Keratinocyte (primary cell): Measurements from ENCODE around the gene COL21A1. TPM values are rescaled to one million over a fixed set of nuclear protein-coding genes. Genes with fewer than 3 reads are reported as not detected.

Experiments
- DNase-seq: peaks from one replicate; pipeline ENCODE4 v3.0.0-alpha.2; 2011; ENCODE audit warnings: low read depth, missing footprints, low spot score
- FAIRE-seq: peaks from 2 replicates; lab custom pipeline; 2011; peaks lifted over from hg19 to GRCh38; lab: Jason Lieb, UNC
- H2AFZ ChIP-seq: 2 replicates; pipeline ENCODE4 v1.6.0; 2012; ENCODE audit warnings: low read length, control low read depth, inconsistent platforms; ENCODE audit not compliant: control insufficient read depth
- H3K27ac ChIP-seq: 2 replicates; pipeline ENCODE4 v1.5.1; 2011; ENCODE audit warnings: low read length; ENCODE audit not compliant: control insufficient read depth, insufficient read depth
- H3K27me3 ChIP-seq: 3 replicates; pipeline ENCODE4 v1.6.0; 2011; ENCODE audit warnings: low read length; ENCODE audit not compliant: control insufficient read depth, insufficient read depth; ENCODE audit errors: extremely low read depth
- H3K36me3 ChIP-seq, 2 experiments: 2 replicates in 1 of 2; 3 replicates in 1 of 2; pipeline ENCODE4 v1.5.1; 2011; ENCODE audit warnings: low read length in 2 of 2, mild to moderate bottlenecking in 1 of 2; ENCODE audit not compliant: control insufficient read depth in 2 of 2, insufficient read depth in 2 of 2; ENCODE audit errors: extremely low read depth in 1 of 2
- H3K4me1 ChIP-seq: 3 replicates; pipeline ENCODE4 v1.5.1; 2011; ENCODE audit warnings: low read length; ENCODE audit not compliant: control insufficient read depth, insufficient read depth; ENCODE audit errors: extremely low read depth
- H3K4me2 ChIP-seq: 3 replicates; pipeline ENCODE4 v1.6.0; 2011; ENCODE audit warnings: low read depth, low read length; ENCODE audit not compliant: control insufficient read depth, insufficient read depth; ENCODE audit errors: extremely low read depth
- H3K4me3 ChIP-seq, 3 experiments: fragments of 200-600 bp in 1 of 3; sonication (generic) in 1 of 3; 2 replicates in 2 of 3; 3 replicates in 1 of 3; pipeline ENCODE4 v1.5.1; 2011 to 2016; ENCODE audit warnings: low read length in 3 of 3, mild to moderate bottlenecking in 3 of 3, control low read depth in 2 of 3, inconsistent platforms in 1 of 3, low read depth in 1 of 3, mixed read lengths in 1 of 3, mixed run types in 1 of 3, moderate library complexity in 1 of 3; ENCODE audit not compliant: control insufficient read depth in 2 of 3, insufficient read depth in 2 of 3; ENCODE audit errors: extremely low read depth in 1 of 3
- H3K79me2 ChIP-seq: 2 replicates; pipeline ENCODE4 v1.6.0; 2012; ENCODE audit warnings: low read length; ENCODE audit not compliant: control insufficient read depth, insufficient read depth
- H3K9ac ChIP-seq: 3 replicates; pipeline ENCODE4 v1.6.0; 2011; ENCODE audit warnings: low read length; ENCODE audit not compliant: control insufficient read depth, insufficient read depth; ENCODE audit errors: extremely low read depth
- H3K9me1 ChIP-seq: 3 replicates; pipeline ENCODE4 v1.6.0; 2011; ENCODE audit warnings: low read length; ENCODE audit not compliant: control insufficient read depth, insufficient read depth; ENCODE audit errors: extremely low read depth
- H3K9me3 ChIP-seq: 2 replicates; pipeline ENCODE4 v1.5.1; 2012; ENCODE audit warnings: low read depth, low read length; ENCODE audit not compliant: control insufficient read depth
- H4K20me1 ChIP-seq: 3 replicates; pipeline ENCODE4 v1.6.0; 2011; ENCODE audit warnings: low read length; ENCODE audit not compliant: control insufficient read depth, insufficient read depth; ENCODE audit errors: extremely low read depth
- CTCF ChIP-seq, 3 experiments: IDR thresholded peaks in 1 of 3; conservative IDR thresholded peaks in 1 of 3; optimal IDR thresholded peaks in 1 of 3; 2 replicates in 2 of 3; 3 replicates in 1 of 3; pipeline versions ENCODE3 to v1.5.1; 2011; ENCODE audit warnings: low read length in 3 of 3, mild to moderate bottlenecking in 3 of 3, moderate library complexity in 2 of 3, control low read depth in 1 of 3, inconsistent platforms in 1 of 3; ENCODE audit not compliant: insufficient read depth in 2 of 3; ENCODE audit errors: extremely low read depth in 1 of 3
- EZH2 ChIP-seq: IDR thresholded peaks from one replicate; pipeline ENCODE4 v1.6.1; 2012; ENCODE audit warnings: inconsistent platforms, mild to moderate bottlenecking, low read length, moderate library complexity
- dilution Hi-C: fragments of 300-500 bp; cut with MboI; formaldehyde crosslinking; loops from one replicate; pipeline ENCODE4 v1.7.0; 2020; ENCODE audit warnings: low sequenced_read_pairs; ENCODE audit not compliant: extremely low pct_ligation_motif_present
- polyA plus RNA-seq, 5 experiments: library from polyadenylated mRNA; depleted of rRNA in 3 of 5; stranded (reverse) in 3 of 5; stranded (forward) in 1 of 5; unstranded in 1 of 5; fragments of >200 nt; gene quantifications; 1 replicate in 1 of 5; 2 replicates in 3 of 5; 3 replicates in 1 of 5; pipeline versions ENCODE4 v1.2.1 to v1.2.3, GENCODE V29; 2011 to 2012; ENCODE audit warnings: missing spikeins in 2 of 5, low read depth in 1 of 5, low replicate concordance in 1 of 5

Gene COL21A1
- polyA plus RNA-seq, 1 donor (not counting 4 experiments of a cell fraction or from before 2014, with no cell fraction given), result 0.16 TPM

GRCh38 chr6:56156643-56157042 is 90.7 kb downstream of the COL21A1 start:
- no peaks in the 10 kb centered on the region for H3K9me3 ChIP-seq
- H3K27ac ChIP-seq, result no peak overlapping the region
- no peaks in the 10 kb centered on the region for H4K20me1 ChIP-seq
- no peaks in the 10 kb centered on the region for H3K4me1 ChIP-seq
- DNase-seq, result no peak
- H3K4me3 ChIP-seq, result no peak overlapping the region
- H3K27me3 ChIP-seq, result no peaks in the 10 kb centered on the region
- H3K9me1 ChIP-seq, result no peaks in the 10 kb centered on the region
- no peak overlapping the region for H2AFZ ChIP-seq
- dilution Hi-C loops, result no loop called here
- H3K79me2 ChIP-seq, result no peaks in the 10 kb centered on the region
- TF ChIP-seq CTCF (optimal IDR thresholded peaks at IDR 0.05 in 1 of 3, IDR thresholded peaks at IDR 0.05 in 1 of 3, conservative IDR thresholded peaks at IDR 0.05 in 1 of 3; ENCODE audit: extremely low read depth in 1 of 3, insufficient read depth in 2 of 3, low read length in 3 of 3) (no peak), EZH2 (no peak)
- no peak overlapping the region for H3K9ac ChIP-seq
- no peak for FAIRE-seq
- H3K36me3 ChIP-seq, result no peaks in the 10 kb centered on the region
- no peak overlapping the region for H3K4me2 ChIP-seq

- DNase-seq (no peak), FAIRE-seq (no peak)
- H3K27ac ChIP-seq, result no peak overlapping the region
- no peaks in the 10 kb centered on the region for H3K9me1 ChIP-seq
- no peaks in the 10 kb centered on the region for H3K79me2 ChIP-seq
- H2AFZ ChIP-seq, result no peak overlapping the region
- no peaks in the 10 kb centered on the region for H3K27me3 ChIP-seq
- no peak overlapping the region for H3K9ac ChIP-seq
- H3K9me3 ChIP-seq, result no peaks in the 10 kb centered on the region
- no peaks in the 10 kb centered on the region for H4K20me1 ChIP-seq
- H3K36me3 ChIP-seq, result no peaks in the 10 kb centered on the region
- TF ChIP-seq EZH2, result no peak
- TF ChIP-seq CTCF (optimal IDR thresholded peaks at IDR 0.05 in 1 of 3, IDR thresholded peaks at IDR 0.05 in 1 of 3, conservative IDR thresholded peaks at IDR 0.05 in 1 of 3; ENCODE audit: extremely low read depth in 1 of 3, insufficient read depth in 2 of 3, low read length in 3 of 3), result no peak
- dilution Hi-C loops, result no loop called here
- H3K4me2 ChIP-seq, result no peak overlapping the region
- no peak overlapping the region for H3K4me3 ChIP-seq
- no peaks in the 10 kb centered on the region for H3K4me1 ChIP-seq
These were observed 91.7 kb downstream of the COL21A1 start for GRCh38 chr6:56155634-56156141.
